GM12878 (cell line): ENCODE results near the gene BTBD6. TPM values are rescaled to one million over a fixed set of nuclear protein-coding genes. Genes with fewer than 3 reads are reported as not detected.
A peak's percentile ranks its signal among the peaks of the same experiment; 100 is the strongest.

Experiments used
- ATF7 ChIP-seq: fragments of 450-650 bp; IDR thresholded peaks from 2 replicates; pipeline ENCODE4 v1.6.1; 2016; ENCODE audit warnings: low read depth, mild to moderate bottlenecking
- CBFB ChIP-seq: IDR thresholded peaks from 2 replicates; pipeline ENCODE4 v1.6.1; 2016; ENCODE audit warnings: antibody characterized with exemption, low read depth
- DPF2 ChIP-seq: fragments of 450-650 bp; IDR thresholded peaks from 2 replicates; pipeline ENCODE4 v1.6.1; 2017; ENCODE audit warnings: mild to moderate bottlenecking
- EED ChIP-seq: sonication (generic); IDR thresholded peaks from 2 replicates; pipeline ENCODE4 v1.6.1; 2016; ENCODE audit warnings: antibody characterized with exemption, low read depth
- HCFC1 ChIP-seq: fragments of 150-350 bp; IDR thresholded peaks from 2 replicates; pipeline ENCODE4 v1.6.1; 2014; ENCODE audit warnings: low read length
- IKZF2 ChIP-seq, 2 experiments: fragments of 450-650 bp; IDR thresholded peaks; 2 replicates each; pipeline ENCODE4 v1.6.1; 2017; ENCODE audit warnings: mild to moderate bottlenecking in 2 of 2, moderate library complexity in 2 of 2
- IRF5 ChIP-seq: fragments of 450-650 bp; IDR thresholded peaks from 2 replicates; pipeline ENCODE4 v1.6.1; 2017; ENCODE audit warnings: borderline replicate concordance
- MEF2A ChIP-seq: IDR thresholded peaks from 2 replicates; pipeline ENCODE4 v1.6.1; 2011; ENCODE audit warnings: low read depth, mild to moderate bottlenecking, low read length, moderate library complexity; ENCODE audit not compliant: insufficient read depth
- MYC ChIP-seq: IDR thresholded peaks from 2 replicates; pipeline ENCODE4 v1.6.1; 2011; ENCODE audit warnings: mild to moderate bottlenecking, low read length, moderate library complexity, inconsistent platforms; ENCODE audit not compliant: insufficient read depth, insufficient replicate concordance, insufficient read length, severe bottlenecking
- NBN ChIP-seq: fragments of 450-650 bp; IDR thresholded peaks from 2 replicates; pipeline ENCODE4 v1.6.1; 2016
- NFXL1 ChIP-seq: fragments of 450-650 bp; IDR thresholded peaks from 2 replicates; pipeline ENCODE4 v1.6.1; 2017; ENCODE audit warnings: antibody characterized with exemption, mild to moderate bottlenecking, borderline replicate concordance
- PAX5 ChIP-seq: IDR thresholded peaks from 2 replicates; pipeline ENCODE4 v1.6.1; 2011; ENCODE audit warnings: low read depth, low read length, borderline replicate concordance
- PAX8 ChIP-seq: fragments of 450-650 bp; IDR thresholded peaks from 2 replicates; pipeline ENCODE4 v1.6.1; 2017; ENCODE audit warnings: mild to moderate bottlenecking, moderate library complexity
- POLR2AphosphoS5 ChIP-seq: IDR thresholded peaks from 2 replicates; pipeline ENCODE4 v1.6.1; 2011; ENCODE audit warnings: mild to moderate bottlenecking, low read length, inconsistent platforms
- REST ChIP-seq: IDR thresholded peaks from 2 replicates; pipeline ENCODE4 v1.6.1; 2012; ENCODE audit warnings: mild to moderate bottlenecking, low read depth, low read length
- SIX5 ChIP-seq: IDR thresholded peaks from 2 replicates; pipeline ENCODE4 v1.6.1; 2011; ENCODE audit warnings: mild to moderate bottlenecking, low read depth, low read length, moderate library complexity; ENCODE audit not compliant: severe bottlenecking
- SRF ChIP-seq, 2 experiments: IDR thresholded peaks; 2 replicates each; pipeline ENCODE4 v1.6.1; 2011; ENCODE audit warnings: low read depth in 2 of 2, low read length in 2 of 2, mild to moderate bottlenecking in 1 of 2, moderate library complexity in 1 of 2
- TAF1 ChIP-seq: IDR thresholded peaks from 2 replicates; pipeline ENCODE4 v1.6.1; 2011; ENCODE audit warnings: mild to moderate bottlenecking, low read depth, low read length, borderline replicate concordance
- ZNF592 ChIP-seq: fragments of 450-650 bp; IDR thresholded peaks from 2 replicates; pipeline ENCODE4 v1.6.1; 2017; ENCODE audit warnings: mild to moderate bottlenecking, moderate library complexity
- polyA plus RNA-seq, 11 experiments: library from polyadenylated mRNA; depleted of rRNA in 4 of 11; unstranded in 6 of 11; stranded (reverse) in 5 of 11; fragments of >200 nt; fragmentation: Nextera tagmentation in 4 of 11; fragmentation: Illumina TruSeq in 1 of 11; extraction: Ambion mirVana in 4 of 11; extraction: Trizol in 1 of 11; gene quantifications; 1 replicate in 1 of 11; 2 replicates in 10 of 11; pipeline versions ENCODE4 v1.2.1 to v1.2.3, GENCODE V29; 2011 to 2016; ENCODE audit warnings: inconsistent platforms in 2 of 11, missing spikeins in 2 of 11, low read depth in 1 of 11
- total RNA-seq, 4 experiments: library from RNA; depleted of rRNA in 3 of 4; stranded (reverse); fragments of >200 nt in 3 of 4; fragmentation: Illumina TruSeq in 1 of 4; extraction: Trizol in 1 of 4; gene quantifications; 2 replicates each; pipeline versions ENCODE4 v1.2.1 to v1.2.3, GENCODE V29; 2013 to 2021
- TF ChIP-seq, protein P1 (sequence below): IDR thresholded peaks from 2 replicates; pipeline ENCODE4 v1.6.1; 2012; ENCODE audit warnings: low read depth, low read length, improper control_type of control experiment
- TF ChIP-seq, protein P2 (sequence below): IDR thresholded peaks from 2 replicates; pipeline ENCODE4 v1.6.1; 2011; ENCODE audit warnings: low read depth, low read length, improper control_type of control experiment, borderline replicate concordance

Gene BTBD6
- total and polyA plus RNA-seq, 10 of the 15 experiments (the other 5 are each of a cell fraction or from before 2014, with no cell fraction given) = 1.4 to 36.5 (median 15.8) TPM

GRCh38 chr14:105294142-105294597 is 45.8 kb downstream of the BTBD6 start (continued):
- TF ChIP-seq IRF5 (no peak), SIX5 (no peak), EED (no peak), IKZF2 (IDR thresholded peaks at IDR 0.05) (peak in 1 of 2 experiments; percentile 13; a peak in 1 of 4 replicates), MEF2A (no peak), ZNF592 (no peak), PAX5 (no peak), TAF1 (no peak), PAX8 (no peak), NFXL1 (no peak), SRF (IDR thresholded peaks at IDR 0.05; ENCODE audit: low read depth in 2 of 2, low read length in 2 of 2) (no peak), MYC (no peak), CBFB (no peak), NBN (no peak), POLR2AphosphoS5 (no peak), DPF2 (0 out of 2 replicates have a peak, but pooled peaks have one; percentile 9), ATF7 (no peak), REST (no peak), HCFC1 (no peak)
- TF ChIP-seq, protein P1, sequence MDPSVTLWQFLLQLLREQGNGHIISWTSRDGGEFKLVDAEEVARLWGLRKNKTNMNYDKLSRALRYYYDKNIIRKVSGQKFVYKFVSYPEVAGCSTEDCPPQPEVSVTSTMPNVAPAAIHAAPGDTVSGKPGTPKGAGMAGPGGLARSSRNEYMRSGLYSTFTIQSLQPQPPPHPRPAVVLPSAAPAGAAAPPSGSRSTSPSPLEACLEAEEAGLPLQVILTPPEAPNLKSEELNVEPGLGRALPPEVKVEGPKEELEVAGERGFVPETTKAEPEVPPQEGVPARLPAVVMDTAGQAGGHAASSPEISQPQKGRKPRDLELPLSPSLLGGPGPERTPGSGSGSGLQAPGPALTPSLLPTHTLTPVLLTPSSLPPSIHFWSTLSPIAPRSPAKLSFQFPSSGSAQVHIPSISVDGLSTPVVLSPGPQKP = no peak
- TF ChIP-seq, protein P2, sequence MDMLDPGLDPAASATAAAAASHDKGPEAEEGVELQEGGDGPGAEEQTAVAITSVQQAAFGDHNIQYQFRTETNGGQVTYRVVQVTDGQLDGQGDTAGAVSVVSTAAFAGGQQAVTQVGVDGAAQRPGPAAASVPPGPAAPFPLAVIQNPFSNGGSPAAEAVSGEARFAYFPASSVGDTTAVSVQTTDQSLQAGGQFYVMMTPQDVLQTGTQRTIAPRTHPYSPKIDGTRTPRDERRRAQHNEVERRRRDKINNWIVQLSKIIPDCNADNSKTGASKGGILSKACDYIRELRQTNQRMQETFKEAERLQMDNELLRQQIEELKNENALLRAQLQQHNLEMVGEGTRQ = no peak
